NCI-H2081 treated with DMSO at 0.1 percent for 48 hours (cell line): ENCODE measurements around the gene RLBP1.
"Not testable (repeated sequence)": the region's sequence is repeated elsewhere in the genome, so short reads cannot be mapped to it uniquely, and the experiment has no call there.

Experiments
- DNase-seq: peaks from one replicate; lab custom pipeline; 2025; lab: John Stamatoyannopoulos, UW

The RLBP1 gene

GRCh38 chr15:89221543-89221942 lies at the start of gene RLBP1:
RLBP1 (minus strand) TSS chr15:89221579; CDS start chr15:89218975, 2,604 bp downstream.
- DNase-seq = no peak

GRCh38 chr15:89250142-89250541 lies 28.8 kb upstream of the RLBP1 start:
- not testable (repeated sequence) for DNase-seq

- DNase-seq = no peak
Observed at GRCh38 chr15:89248584-89248983, 27.2 kb upstream of the RLBP1 start.

DNA sequence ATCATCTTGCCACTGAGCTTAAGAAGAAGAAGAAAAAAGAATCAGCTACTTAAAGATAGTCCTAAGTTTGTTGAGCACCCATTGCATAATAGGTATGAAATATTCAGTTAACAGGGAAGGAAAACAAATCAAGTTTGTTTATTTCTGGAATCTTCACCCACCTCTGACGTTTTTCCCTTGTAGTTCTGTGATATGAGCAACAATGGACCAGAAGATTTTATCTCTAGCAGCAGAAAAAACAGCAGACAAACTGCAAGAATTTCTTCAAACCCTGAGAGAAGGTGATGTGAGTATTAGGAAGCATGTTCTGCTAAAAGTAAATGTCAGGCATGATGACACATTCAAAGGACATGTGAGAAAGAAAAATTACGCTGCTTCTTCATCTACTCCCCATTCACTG lies 26.1 kb upstream of the RLBP1 start:
- no peak for DNase-seq

GRCh38 chr15:89244574-89244903 lies 23.2 kb upstream of the RLBP1 start:
- no peak for DNase-seq

- DNase-seq = peak; percentile 75
Observed at GRCh38 chr15:89243691-89244573, 22.6 kb upstream of the RLBP1 start, which contains the start of gene FANCI. FANCI (plus strand) TSS chr15:89243979; CDS start chr15:89247648, 3,669 bp downstream.

GRCh38 chr15:89243046-89243690 lies 21.8 kb upstream of the RLBP1 start:
- DNase-seq = no peak

DNA sequence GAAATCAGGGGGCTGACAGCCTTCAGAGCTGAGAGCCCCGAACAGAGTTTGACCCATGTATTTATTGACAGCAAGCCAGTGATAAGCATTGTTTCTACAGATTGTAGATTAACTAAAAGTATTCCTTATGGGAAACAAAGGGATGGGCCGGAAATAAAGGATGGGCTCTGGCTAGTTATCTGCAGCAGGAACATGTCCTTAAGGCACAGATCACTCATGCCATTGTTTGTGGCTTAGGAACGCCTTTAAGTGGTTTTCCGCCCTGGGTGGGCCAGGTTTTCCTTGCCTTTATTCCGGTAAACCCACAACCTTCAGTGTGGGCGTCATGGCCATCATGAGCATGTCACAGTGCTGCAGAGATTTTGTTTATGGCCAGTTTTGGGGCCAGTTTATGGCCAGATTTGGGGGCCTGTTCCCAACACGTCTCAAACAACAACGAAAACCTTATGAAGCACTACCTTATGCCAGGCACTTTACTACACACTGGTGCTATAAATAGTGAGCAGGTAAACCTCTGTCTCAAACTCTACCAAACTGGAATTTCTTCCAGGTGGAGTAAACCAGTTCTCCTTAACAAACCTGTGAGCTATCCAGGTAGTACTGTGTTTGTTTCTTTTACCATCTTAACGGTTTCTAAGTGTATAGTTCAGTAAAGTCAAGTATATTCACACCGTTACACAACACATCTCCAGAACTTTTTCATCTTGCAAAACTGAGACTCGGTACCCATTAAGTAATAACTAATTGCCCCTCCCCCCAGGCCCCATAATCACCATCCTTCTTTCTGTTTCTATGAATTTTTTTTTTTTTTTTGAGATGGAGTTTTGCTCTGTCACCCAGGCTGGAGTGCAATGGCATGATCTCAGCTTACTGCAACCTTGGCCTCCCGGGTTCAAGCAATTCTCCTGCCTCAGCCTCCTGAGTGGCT lies 18.8 kb upstream of the RLBP1 start:
- DNase-seq = not testable (repeated sequence)

DNA sequence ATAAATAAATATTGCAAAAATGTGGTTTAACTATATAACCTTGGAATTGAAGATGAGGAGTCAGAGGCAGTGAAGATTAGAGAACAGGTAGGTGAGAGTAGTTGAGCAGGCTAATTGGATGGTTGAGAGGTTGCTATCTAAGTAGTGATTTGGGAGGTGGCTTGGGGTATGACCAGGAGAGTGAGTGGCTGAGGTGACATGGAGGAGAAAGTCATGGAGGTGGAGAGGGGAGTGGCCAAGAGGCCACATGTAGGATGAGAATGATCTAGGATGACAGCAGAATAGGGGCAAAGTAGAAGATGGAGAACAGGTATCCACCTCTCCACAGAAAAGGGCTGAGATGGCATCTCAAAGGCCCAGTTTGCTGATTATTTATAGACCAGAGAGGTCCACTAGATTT lies 10.5 kb upstream of the RLBP1 start:
- DNase-seq = no peak

DNA sequence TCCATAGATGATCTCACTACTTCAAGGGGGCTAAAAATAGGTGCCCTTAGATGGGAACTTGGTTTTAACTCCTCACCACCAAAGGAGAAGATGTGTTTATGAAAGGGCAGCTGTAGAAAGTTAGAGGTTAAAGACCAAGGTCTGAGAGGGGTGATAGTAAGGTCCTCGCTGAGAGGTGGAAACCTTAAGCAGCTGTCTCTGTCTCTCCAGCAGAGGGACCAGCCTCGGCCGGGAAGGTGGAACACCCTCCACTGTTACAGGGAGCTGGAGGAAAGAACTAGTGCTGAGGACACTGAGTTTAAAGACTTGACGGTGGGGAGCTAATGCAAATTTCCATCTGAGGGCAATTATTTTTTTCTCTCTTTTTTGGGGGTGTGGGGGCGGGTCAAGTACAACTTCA lies 8.9 kb upstream of the RLBP1 start:
- no peak for DNase-seq

GRCh38 chr15:89227425-89227824 lies 6.0 kb upstream of the RLBP1 start:
- no peak for DNase-seq

- no peak for DNase-seq
Observed at GRCh38 chr15:89226359-89227221, 5.2 kb upstream of the RLBP1 start.

DNA sequence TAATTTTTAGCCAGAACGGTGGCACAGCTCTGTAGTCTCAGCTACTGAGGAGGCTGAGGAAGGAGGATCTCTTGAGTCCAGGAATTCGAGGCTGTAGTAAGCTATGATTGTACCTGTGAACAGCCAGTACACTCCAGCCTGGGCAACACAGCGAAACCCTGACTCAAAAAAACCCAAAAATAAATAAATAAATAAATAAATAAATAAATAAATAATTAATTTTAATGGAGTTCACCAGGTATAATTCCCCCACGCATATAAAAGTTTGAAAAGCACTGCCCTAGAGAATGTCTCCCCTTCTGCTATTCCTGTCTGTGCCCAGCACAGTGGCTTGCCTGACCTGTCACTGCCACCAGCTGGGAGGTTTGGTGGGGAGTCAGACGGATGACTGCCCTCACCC lies 4.2 kb upstream of the RLBP1 start:
- DNase-seq = no peak

- DNase-seq = no peak
Observed at GRCh38 chr15:89218531-89218930, 2.8 kb downstream of the RLBP1 start.

DNA sequence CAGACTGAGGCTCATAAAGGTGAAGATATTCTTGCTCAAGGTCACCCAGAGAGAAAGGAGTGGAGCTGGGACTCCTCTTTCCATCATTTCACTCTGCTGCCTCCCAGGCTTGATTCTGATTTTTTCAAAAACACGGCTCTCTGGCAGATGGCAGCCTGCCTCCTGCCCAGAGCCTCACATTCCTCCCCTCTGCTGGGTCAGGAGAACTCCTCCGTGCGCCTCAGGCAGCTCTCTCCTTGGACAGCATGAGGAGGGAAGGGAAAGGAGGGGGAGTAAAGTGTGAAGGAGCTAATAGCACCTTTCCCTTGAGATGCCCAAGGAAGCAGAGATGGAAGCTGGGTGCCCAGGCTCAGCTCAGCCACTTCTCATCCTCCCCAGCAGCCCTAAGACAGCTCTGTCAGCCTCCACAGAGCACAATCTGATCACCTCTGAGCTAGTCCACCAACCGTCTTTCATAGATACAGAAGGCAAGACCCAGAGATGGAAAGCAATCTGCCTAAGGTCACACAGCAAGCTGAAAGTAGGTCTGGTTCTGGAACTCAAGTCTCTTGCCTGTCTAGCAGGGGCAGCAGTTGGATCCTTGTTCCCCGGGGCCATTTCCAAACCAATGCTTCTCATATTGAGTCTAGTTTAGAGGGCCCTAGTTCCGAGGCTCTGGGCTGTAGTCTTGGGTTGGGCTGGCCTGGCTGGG lies 3.5 kb downstream of the RLBP1 start:
- no peak for DNase-seq

DNA sequence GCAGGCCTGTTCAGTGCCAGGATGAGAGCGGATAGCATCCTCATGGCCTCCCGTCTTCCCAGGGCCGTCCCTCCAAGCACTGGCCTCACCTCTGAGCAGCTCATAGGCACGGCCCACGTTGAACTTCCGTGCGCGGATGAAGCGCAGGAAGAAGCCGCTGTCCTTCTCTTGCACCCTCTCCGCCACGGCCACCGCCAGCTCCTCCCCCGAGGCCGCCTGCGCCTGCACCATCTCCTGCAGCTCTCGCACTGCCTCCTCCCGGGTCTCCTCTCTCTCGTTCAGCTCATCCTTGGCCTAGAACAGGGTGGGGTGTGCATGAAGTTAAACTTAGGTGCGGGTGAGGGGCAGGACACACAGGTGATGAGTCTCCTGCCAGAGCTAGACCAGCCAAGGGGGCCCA lies 4.3 kb downstream of the RLBP1 start:
- DNase-seq = no peak

DNA sequence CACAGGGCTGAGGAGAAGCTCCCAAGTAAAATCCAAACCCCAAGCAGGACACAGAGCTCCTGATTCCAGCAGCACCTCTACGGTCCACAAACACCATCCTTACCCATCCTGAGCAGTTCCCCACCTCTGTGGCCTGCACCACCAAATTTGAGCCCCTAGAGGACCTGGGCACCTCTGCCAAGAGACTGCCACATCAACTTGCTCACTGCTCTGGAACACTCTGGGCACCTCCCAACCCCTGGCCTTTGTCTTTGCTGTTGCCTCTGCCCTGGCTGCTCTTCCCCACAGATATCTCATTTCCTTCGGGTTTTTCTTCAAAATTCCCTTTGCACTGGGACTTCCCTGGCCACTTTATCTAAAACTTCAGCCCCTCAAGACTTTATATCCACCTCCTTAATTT lies 5.8 kb downstream of the RLBP1 start:
- DNase-seq = no peak

DNA sequence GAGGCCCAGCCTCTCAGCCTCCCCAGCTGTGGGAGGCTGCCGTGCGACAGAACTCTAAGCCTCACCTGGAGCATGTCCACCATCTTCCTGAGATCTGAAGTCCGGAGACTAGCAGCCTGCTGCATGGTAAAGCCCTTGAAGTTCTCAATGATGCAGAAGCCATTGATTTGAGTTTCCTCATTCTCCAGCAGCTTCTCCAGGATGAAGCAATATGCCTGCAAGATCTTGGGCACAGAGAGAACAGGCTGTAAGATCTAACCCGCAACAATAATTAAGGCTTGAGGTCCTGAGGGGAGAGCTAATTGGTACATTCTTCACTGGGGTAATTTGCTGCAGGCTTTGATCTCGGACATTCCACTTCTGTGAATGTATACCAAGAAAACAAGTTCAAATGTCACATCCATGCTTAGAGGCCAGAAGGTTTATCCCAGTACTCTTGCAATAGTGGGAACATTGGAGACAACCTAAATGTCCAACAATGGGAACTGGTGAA lies 9.7 kb downstream of the RLBP1 start:
- DNase-seq = no peak

GRCh38 chr15:89209057-89209456 lies 12.3 kb downstream of the RLBP1 start:
- no peak for DNase-seq

- DNase-seq = no peak
Observed at GRCh38 chr15:89208256-89208655, 13.1 kb downstream of the RLBP1 start.

DNA sequence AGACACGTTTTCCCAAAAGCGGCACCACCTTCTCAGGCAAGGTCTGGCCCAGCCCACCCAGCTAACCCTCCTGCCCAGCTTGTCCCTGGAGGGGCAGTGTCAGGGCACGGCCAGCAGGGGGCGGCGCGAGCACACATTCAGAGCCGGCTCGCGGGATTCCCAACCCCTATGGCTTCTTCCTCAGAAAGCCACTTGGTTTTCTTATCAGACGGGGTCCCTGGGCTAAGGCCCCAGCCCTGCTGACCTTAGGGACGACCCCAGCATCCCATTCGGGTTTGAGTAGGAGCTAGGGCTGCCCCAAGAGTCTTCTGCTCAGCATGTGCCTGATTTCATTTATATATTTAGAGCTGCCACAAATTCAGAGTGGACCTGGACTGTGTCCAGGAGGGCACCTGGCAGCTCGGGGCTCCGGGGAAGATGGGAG lies 14.5 kb downstream of the RLBP1 start:
- no peak for DNase-seq
